ENCODE results near the gene TCF12.

TCF12 gene

DNA sequence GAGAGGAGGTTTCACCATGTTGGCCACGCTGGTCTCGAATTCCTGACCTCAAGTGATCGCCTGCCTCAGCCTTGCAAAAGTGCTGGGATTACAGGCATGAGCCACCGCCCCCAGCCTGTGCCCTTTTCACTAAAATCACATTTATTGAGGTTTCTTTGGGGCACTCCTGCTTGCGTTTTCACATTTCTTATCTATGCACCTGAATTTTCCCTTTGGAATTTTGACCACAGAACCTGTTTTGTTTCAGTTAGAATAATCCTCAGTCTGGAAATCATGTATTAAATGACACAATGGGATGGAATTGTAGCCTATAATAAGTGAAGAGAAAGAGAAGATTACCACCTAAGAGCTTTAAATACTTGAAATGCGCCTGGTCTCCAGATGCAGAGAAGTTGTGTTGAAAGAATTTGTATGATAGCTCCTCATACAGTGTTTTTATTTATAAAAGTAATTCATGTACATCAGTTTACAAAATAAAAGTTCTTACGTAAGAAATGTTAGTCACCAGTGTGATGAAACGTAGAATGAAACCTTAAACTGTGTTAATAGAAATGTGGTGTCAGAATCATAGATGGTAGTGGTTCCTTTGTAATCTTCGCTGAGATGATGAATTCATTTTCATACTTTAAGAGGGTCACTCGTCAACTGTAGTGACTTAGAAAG lies 107.0 kb downstream of the TCF12 start:
- DNase-seq: no peak

DNA sequence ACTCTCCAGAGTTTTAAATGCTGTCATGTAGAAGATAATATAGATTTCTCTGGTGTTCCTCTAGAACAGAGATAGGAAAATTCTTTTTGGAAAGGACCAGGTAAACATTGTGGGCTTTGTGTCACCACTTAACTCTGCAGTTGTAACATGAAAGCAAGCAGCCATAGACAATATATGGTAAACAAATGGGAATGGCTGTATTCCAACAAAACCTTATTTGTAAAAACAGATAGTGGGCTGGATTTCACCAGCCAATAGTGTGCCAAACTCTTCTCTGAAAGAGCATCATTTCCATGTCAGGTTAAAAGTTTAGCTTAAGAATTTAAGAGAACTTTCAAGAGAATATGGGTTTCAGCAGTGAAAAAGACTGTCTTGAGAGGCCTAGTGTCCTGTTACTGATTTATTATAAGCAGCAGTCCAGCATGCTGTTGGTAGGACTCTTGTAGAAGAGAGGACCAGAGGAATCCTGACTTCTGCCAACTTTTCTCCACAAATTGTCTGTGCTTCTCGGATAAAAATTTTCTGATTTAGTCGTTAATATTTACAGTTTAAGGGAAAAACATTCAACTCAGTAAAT lies 107.7 kb downstream of the TCF12 start:
- no peak for DNase-seq

DNA sequence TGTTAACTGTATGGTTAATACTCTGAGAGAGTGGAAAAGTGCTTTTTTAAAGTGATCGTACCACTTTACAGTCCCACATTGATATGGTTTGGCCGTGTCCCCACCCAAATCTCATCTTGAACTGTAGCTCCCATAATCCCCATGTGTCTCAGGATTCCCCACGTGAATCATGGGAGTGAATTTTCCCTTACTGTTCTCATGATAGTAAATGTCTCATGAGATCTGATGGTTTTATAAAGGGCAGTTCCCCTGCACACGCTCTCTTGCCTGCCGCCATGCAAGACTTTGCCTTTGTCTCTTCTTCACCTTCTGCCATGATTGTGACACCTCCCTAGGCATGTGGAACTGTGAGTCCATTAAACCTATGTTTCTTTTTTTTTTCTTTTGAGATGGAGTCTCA lies 109.2 kb downstream of the TCF12 start:
- DNase-seq: no peak

DNA sequence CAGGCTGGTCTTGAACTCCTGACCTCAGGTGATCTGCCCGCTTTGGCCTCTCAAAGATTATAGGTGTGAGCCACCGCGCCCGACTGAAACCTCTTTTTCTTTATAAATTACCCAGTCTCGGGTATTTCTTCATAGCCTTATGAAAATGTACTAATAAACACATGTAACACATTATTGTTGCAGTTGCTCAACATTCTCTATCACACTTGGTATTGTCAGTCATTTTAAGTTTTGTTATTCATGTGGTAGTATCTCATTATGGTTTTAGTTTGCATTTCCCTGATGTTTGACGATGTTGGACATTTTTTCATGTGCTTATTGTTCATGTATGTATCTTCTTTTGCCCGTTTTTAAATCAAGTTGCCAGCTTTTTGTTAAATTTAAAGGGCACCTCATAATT lies 109.7 kb downstream of the TCF12 start:
- DNase-seq: no peak

DNA sequence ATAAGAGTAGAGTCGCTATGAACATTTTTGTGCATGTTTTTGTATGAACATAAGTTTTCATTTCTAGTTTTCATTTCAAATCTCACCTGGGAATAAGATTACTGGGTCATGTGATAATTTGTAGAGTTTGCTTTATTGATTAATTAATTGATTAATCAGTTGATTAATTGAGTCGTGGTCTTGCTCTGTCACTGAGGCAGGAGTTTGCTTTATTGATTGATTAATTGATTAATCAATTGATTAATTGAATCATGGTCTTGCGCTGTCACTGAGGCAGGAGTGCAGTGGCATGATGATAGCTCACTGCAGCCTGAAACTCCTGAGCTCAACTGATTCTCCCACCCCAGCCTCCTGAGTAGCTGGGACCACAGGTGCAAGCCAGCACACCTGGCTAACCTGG lies 111.6 kb downstream of the TCF12 start:
- no peak for DNase-seq

DNA sequence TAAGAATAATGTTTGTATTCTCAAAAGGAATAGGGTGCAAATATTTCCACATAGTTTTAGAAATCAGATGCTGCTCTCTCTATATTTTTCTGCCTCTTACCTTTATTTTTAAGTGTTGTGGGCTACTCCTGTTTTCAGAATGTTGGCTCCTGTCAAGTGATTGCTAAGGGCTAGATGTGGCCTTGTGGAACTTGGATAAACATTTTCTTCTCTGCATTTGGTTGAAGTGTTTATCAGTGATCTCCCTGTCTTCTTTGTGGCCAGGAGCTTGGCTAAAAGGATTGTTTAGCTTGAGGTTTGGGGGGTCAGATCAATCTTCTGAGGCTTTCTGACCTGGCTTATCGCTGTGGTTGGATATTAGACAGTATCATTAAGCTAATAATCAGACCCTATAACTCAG lies 112.6 kb downstream of the TCF12 start:
- no peak for DNase-seq

DNA sequence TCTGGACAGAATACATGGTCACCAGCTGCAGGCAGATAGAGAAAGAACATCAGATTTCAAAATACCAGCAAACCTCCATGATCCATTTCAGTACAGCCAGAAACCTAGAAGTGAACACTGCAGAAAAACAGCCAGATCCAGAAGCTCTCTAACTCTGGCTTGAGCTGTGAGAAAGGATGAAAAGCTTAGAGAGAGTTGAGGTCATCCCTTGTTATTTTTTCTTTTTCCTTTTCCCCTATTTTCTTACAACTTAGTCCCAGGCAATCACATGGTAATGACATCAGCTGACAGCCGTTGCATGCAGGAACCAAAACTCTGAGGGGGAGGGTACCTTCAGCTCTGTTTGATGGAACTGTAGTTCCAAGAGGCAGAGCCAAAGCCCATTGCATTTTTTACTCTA lies 113.2 kb downstream of the TCF12 start:
- no peak for DNase-seq

DNA sequence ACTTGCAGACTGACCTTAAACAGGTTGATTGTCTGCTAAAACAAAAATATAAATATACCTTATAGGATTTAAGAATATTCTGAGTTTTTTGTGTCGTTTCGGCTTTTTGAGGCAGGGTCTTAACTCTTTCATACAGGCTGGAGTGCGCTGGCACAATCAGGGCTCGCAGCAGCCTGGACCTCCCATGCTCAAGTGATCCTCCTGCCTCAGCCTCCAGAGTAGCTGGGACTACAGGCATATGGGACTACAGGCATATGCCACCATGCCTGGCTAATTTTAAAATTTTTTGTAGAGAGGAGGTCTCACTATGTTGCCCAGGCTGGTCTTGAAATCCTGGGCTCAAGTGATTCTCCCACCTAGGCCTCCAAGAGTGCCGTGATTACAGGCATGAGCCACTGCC lies 113.9 kb downstream of the TCF12 start:
- DNase-seq: no peak

DNA sequence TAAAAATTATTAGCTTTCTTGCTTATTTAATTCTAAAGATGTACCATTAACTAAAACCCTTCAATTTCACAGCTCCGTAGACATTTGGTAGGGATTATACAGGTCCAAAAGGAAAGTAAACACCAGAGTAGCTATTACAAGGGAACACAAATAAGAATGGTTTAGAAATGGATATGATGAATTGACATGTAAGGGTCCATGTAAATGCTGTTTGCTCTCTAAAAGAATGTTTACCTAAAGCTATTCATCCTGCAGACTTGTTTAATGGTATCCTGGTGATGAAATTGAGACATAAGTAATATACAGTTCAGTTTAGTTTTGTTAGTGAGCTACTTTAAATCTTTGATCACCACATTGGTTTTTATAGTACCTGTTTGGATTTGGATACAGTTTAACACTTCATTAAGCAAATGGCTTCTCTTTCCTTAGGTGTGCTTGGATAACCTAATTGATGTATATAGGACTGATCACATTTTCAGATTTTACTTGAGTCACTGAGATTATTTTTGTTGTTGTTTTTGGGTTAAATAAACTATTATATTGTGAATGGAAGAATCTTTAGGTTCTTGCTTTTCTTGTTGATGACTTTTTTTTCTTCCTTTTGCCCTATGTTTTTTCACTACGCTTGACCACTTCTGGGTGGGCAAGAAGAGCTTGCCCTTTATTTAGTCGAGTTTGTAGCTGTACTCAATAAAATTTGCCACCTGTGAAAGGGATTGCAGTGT lies 115.4 kb downstream of the TCF12 start:
- DNase-seq: no peak

DNA sequence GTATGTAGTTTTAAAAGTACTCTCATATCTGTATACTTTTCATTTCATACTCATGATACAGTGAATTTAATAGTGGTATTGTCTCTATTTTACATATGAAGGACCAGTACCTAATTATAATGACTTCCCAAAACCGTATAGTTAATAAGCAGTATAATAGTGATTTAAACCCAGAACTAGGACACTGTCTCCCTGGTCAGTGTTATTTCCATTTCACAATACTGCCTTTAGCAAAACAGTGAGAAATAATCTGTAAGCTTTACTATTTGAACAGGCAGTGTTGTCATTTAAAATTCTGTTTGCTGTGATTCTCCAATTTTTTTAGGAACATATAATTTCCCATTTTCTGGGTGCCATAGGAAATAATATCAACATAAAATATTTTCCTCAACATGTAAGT lies 116.2 kb downstream of the TCF12 start:
- no peak for DNase-seq

DNA sequence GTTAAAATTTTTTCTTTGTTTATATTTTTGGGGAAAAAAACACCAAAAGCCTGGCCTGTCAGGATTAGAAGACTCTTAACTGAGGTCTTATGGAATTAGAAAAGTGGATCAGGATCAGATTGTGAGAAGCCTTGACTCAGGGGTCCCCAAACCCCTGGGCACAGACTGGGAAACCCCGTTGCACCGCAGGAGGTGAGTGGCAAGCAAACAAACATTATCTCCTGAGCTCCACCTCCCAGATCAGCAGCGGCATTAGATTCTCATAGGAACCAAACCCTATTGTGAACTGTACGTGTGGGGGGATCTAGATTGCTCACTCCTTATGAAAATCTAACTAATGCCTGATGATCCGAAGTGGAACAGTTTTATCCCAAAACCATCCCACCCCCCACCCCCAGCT lies 117.2 kb downstream of the TCF12 start:
- no peak for DNase-seq

DNA sequence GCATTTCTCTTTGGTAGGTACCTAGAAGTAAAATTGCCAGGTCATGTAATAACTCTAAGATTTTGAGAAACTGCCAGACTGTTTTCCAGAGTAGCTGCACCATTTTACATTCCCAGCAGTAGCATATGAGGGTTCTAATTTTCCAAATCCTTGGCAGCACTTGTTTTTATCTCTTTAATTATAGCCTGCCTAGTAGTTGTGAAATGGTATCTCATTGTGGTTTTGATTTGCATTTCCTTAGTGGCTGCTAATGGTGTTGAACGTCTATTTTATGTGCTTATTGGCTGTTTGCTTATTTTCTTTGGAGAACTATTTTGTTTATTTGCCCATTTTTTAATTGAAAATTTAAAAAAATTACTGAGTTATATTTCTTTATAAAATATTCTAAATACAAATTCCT lies 117.9 kb downstream of the TCF12 start:
- no peak for DNase-seq

DNA sequence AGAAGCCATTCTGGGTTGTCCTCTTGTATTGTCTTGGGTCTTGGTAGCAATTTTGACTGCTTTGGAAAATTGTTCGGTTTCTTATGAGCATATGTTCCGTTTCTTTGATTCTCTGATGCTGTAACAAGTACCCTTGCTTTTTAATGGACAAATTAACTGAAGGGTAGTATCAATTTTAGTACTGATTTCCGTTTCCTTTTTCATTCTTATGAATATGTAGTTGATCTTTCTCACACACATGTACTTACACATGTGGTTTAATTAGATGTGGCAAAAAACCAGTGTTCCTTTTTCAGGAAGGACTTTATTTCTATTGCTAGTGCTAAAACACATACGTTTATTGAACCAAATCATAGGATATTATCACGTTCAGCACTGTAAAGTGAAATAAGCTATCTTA lies 119.1 kb downstream of the TCF12 start:
- DNase-seq: no peak

DNA sequence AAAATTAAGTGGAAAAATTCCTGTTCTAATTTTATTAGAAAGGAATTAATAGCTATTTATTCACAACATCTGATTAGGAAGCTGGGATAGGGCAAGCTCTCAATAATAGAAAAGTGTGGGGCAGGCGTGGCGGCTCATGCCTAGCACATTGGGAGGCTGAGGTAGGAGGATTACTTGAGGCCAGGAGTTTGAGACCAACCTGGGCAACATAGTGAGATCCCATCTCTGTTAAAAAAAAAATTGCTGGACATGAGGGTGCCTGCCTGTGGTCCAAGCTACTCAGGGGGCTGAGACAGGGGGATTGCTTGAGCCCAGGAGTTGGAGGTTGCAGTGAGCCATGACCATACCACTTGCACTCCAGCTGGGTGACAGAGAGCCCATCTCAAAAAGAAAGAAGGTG lies 119.6 kb downstream of the TCF12 start:
- no peak for DNase-seq

DNA sequence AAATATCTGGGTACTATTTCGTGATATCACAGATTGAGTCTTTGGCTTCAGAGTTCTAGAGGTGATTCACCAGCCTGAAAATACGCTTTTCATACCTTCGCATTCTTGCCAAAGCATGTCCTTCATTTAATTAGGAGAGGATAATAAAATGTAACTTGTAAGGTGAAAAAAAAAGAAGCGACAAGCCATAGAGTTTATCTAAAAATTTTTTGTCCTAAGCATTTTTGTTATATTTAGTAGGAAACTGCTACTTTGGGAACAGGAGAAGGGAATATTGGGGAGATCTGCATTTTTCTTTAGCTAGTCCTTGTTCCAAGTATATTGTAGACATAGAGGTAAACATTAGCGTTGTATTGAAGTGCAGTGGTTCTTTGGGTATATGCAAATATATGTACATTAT lies 120.1 kb downstream of the TCF12 start:
- no peak for DNase-seq

DNA sequence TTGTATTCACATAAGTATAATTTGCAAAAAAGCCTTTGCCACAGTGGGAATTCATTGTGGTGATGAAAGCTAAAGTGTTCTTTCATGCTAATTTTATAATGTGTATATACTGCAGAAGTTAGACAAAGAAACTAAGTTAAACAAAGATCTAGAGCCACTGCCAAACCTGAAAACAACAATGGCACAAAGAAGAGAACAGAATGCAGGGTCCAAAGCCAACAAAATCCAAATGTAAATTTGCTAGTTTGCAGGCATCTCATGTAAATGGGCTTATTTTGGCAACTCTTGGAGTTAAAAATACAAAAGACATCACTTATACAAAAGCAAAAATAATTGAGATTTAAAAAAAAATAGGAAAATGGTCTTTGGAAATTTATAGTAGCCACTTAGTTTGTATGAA lies 123.0 kb downstream of the TCF12 start:
- DNase-seq: no peak

DNA sequence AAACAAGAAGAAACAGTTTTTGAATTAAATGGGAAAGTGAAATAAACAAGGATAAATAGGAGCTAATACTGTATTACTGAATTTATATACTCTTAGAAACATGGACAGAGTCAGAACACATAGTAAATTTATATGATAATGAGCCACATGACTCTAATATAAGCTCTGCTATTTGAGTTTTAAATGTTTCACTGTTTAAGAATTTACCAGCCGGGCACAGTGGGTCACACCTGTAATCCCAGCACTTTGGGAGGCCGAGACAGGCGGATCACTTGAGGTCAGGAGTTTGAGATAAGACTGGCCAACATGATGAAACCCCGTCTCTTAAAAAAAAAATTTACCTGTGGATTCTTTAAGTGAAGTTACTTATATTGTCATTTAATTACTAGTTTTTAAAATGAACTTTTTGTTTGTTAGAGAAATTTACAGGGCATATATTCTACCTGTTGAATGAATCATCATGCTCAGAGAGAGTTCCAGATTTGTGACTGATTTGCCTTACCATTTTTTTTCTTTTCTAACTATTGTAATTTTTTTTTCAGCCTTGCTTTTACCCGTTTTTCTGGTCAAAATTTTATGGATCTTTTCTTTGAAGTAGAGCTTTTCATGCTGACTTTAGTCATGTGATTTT lies 125.7 kb downstream of the TCF12 start:
- no peak for DNase-seq

DNA sequence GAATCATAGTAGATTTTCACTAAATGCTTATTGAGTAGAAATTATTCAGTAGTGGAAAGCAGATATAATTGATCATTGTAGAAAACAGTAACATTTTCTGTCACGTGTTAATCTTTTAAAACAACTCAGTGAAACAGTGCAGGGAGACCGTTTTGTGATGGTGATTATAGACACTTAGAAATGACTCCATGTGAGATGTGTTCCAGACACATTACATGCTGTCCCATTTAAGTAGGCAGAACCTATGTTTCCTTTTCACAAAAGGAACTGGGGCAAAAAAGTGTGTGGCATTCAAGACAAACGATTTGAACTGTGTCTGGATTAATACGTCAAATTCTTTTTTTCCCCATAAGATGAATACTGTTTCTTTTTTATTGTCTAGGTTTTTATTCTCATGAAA lies 126.5 kb downstream of the TCF12 start:
- DNase-seq: no peak

DNA sequence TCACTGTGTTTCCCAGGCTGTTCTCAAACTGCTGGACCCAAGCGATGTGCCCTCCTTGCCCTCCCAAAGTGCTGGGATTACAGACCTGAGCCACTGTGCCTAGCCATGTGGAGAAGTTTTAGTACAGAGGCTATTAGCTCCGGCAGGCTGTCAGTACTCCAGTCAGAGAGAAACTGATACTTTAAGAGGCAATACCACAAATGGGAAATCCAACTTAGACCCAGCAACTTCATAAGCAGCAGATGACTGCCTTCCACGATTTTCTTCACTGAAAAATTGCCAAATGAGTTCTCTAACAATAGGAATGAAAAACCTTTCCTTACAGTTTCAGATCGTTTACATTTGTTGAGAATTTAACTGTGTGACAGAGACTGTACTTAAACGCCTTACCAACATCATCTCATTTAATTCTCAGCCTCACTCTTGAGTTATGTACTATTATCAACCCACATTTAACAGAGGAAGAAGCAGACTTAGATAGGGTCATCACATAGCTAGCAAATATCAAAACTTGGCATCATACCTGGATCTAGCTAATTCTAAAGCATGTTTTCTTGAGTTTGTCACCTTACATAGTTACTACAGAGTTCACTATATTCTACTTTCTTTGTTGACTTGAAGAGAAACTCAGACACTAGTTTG lies 127.4 kb downstream of the TCF12 start:
- DNase-seq: no peak

DNA sequence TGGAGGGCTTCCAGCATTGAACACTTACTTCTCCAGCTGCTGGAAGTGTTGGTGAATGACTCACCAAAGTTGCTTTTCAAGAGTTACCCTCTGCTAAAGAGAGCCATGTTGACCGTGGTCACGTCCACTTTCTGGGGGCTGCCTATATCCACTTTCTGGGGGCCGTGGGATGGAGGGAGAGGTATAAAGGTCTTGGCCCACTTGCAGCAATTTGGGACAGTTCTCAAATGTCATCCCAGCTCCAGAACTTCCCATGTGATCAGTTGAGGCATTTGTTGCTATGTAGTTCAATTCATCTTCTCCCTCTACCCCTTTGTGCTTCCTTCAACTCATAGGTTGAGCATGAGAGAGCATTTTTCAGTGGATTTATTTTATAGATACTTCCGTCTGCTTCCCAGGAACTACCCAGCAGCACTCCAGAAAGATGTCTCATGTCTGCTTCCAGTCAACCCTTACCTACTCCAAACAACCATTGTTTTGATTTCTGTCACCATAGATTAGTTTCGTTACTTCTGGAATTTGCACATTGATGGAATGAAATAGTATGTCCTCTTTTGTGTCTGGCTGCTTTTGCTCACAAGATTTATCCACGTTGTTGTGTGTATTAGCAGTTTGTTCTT lies 130.6 kb downstream of the TCF12 start:
- no peak for DNase-seq

DNA sequence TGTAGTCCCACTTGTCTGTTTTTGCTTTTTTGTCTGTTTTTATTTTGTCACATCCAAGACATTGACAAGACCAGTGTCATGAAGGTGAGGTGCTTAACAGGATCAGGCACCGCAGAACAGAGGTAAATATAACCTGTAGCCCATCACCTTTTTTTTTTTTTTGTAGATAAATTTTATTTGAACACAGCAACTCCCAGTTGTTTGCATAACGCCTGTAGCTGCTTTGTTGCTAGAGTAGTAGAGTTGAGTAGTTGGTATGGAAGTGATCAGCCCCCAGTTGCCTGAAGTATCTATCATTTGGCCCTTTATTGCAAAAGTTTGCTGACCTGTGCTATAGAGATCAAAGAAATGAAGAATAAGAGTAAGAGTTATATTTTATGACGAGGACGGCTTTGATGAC lies 135.0 kb downstream of the TCF12 start:
- no peak for DNase-seq

DNA sequence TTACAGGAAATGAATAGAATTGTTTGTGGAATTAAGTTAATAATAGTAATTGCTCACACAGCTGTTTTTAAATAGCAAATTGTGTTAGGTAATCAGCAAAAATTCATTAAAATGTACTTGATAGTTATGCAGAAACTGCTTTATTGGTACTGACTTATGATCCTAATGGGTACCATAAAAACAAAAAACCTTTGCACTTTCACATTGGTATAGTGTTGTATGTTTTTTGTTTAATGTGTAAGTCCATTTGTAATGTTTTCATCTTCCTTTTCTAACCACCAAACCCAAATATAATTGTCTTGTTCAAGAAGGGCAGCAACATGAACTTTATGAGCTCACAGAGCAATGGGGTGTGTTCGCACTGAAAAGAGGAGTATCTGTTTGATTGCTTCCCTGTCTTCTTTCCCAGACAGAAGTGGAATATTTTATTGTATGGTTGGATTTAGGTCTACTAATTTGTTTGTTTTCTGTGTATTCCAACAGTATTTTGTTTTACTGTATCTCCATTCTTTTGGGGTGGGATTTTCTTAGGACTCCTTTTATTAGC lies 135.8 kb downstream of the TCF12 start:
- DNase-seq: no peak

DNA sequence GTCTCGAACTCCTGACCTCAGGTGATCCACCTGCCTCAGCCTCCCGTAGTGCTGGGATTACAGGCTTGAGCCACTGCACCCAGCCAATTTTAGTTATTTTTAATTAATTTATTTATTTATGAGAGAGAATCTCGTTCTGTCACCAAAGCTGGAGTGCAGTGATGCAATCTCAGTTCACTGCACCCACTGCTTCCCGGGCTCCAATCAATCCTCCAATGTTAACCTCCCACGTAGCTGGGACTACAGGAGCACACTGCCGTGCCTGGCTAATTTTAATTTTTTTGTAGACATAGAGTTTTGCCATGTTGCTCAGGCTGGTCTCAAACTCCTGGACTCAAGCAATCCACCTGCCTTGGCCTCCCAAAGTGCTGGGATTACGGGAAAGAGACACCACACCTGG lies 137.9 kb downstream of the TCF12 start:
- DNase-seq: no peak
